WTC11 (cell line): ENCODE data around the gene NLGN1. TPM values are rescaled to one million over a fixed set of nuclear protein-coding genes. Genes with fewer than 3 reads are reported as not detected.

Experiments
- ATAC-seq: fragments of 200-7000 bp; cut with Tn5 transposase; 2 replicates; pipeline ENCODE4 v1.10.0; 2021; ENCODE audit warnings: mild to moderate bottlenecking, moderate library complexity
- CTCF ChIA-PET: fragments of 300-600 bp; sonication (Branson Sonifier 250); formaldehyde crosslinking; loops from one replicate; lab custom pipeline; 2021; ENCODE audit warnings: antibody characterized with exemption; lab: Charles Lee
- POLR2A ChIA-PET: fragments of 350-600 bp; sonication (Branson Sonifier 250); formaldehyde crosslinking; loops from one replicate; lab custom pipeline; 2021; ENCODE audit warnings: antibody characterized with exemption; lab: Charles Lee
- DNase-seq: peaks from one replicate; pipeline ENCODE4 v3.0.0; 2021; ENCODE audit warnings: low spot score
- H3K27ac Mint-ChIP-seq: 2 replicates; pipeline ENCODE4 v1.8.0; 2021; ENCODE audit warnings: mixed read lengths
- H3K27me3 Mint-ChIP-seq: 2 replicates; pipeline ENCODE4 v1.8.0; 2021; ENCODE audit warnings: low read depth, mild to moderate bottlenecking, moderate library complexity, mixed read lengths
- H3K36me3 Mint-ChIP-seq: 2 replicates; pipeline ENCODE4 v1.8.0; 2021; ENCODE audit warnings: mixed read lengths
- H3K4me1 Mint-ChIP-seq: 2 replicates; pipeline ENCODE4 v1.8.0; 2022; ENCODE audit warnings: mixed read lengths
- H3K4me3 Mint-ChIP-seq: 2 replicates; pipeline ENCODE4 v1.8.0; 2021; ENCODE audit warnings: mild to moderate bottlenecking, moderate library complexity, mixed read lengths
- H3K9me3 Mint-ChIP-seq: 2 replicates; pipeline ENCODE4 v1.8.0; 2021; ENCODE audit warnings: mixed read lengths
- ATF1 ChIP-seq: sonication (generic); formaldehyde crosslinking; IDR thresholded peaks from 2 replicates; pipeline ENCODE4 v1.8.1; 2023; ENCODE audit warnings: mild to moderate bottlenecking, moderate library complexity, missing genetic modification reagents
- ATF2 ChIP-seq: sonication (generic); formaldehyde crosslinking; IDR thresholded peaks from 2 replicates; pipeline ENCODE4 v1.8.1; 2022; ENCODE audit warnings: low read depth, missing genetic modification reagents, borderline replicate concordance
- ATF3 ChIP-seq: sonication (generic); formaldehyde crosslinking; conservative IDR thresholded peaks from 2 replicates; pipeline ENCODE4 v1.8.1; 2022; ENCODE audit warnings: mild to moderate bottlenecking, missing genetic modification reagents
- ELF4 ChIP-seq: sonication (generic); formaldehyde crosslinking; IDR thresholded peaks from 2 replicates; pipeline ENCODE4 v1.8.1; 2022; ENCODE audit warnings: low read depth, mild to moderate bottlenecking, moderate library complexity, missing genetic modification reagents
- GRHL2 ChIP-seq: fragments of 250-450 bp; sonication (Bioruptor Pico); IDR thresholded peaks from 2 replicates; pipeline ENCODE4 v1.8.0; 2022; ENCODE audit warnings: mild to moderate bottlenecking, moderate library complexity; ENCODE audit not compliant: insufficient replicate concordance, severe bottlenecking
- IRF2 ChIP-seq: sonication (generic); formaldehyde crosslinking; IDR thresholded peaks from 2 replicates; pipeline ENCODE4 v1.8.0; 2022; ENCODE audit warnings: low read depth, missing genetic modification reagents, borderline replicate concordance
- MYBL2 ChIP-seq: sonication (generic); formaldehyde crosslinking; IDR thresholded peaks from 2 replicates; pipeline ENCODE4 v1.8.1; 2023; ENCODE audit warnings: mild to moderate bottlenecking, moderate library complexity, missing genetic modification reagents
- NFATC4 ChIP-seq: fragments of 250-450 bp; sonication (Bioruptor Pico); IDR thresholded peaks from 2 replicates; pipeline ENCODE4 v1.9.0; 2021; ENCODE audit warnings: mild to moderate bottlenecking
- PRRX2 ChIP-seq: fragments of 250-450 bp; sonication (Bioruptor Pico); IDR thresholded peaks from 2 replicates; pipeline ENCODE4 v1.8.0; 2021; ENCODE audit warnings: mild to moderate bottlenecking
- SMAD4 ChIP-seq: sonication (generic); formaldehyde crosslinking; IDR thresholded peaks from 2 replicates; pipeline ENCODE4 v1.8.0; 2022; ENCODE audit warnings: mild to moderate bottlenecking, missing genetic modification reagents
- TEAD4 ChIP-seq: sonication (generic); formaldehyde crosslinking; IDR thresholded peaks from 2 replicates; pipeline ENCODE4 v1.8.0; 2022; ENCODE audit warnings: mild to moderate bottlenecking, missing genetic modification reagents
- ZNF423 ChIP-seq: fragments of 250-450 bp; sonication (Bioruptor Pico); IDR thresholded peaks from 2 replicates; pipeline ENCODE4 v2.1.2; 2022; ENCODE audit warnings: mild to moderate bottlenecking, moderate library complexity
- ZNF512 ChIP-seq: sonication (generic); formaldehyde crosslinking; IDR thresholded peaks from 2 replicates; pipeline ENCODE4 v1.8.1; 2022; ENCODE audit warnings: missing genetic modification reagents, borderline replicate concordance
- ZNF532 ChIP-seq: fragments of 250-450 bp; sonication (Bioruptor Pico); IDR thresholded peaks from 2 replicates; pipeline ENCODE4 v1.9.0; 2021; ENCODE audit warnings: mild to moderate bottlenecking, borderline replicate concordance
- total RNA-seq: library from RNA; stranded (reverse); gene quantifications from 3 replicates; pipeline ENCODE4 v1.2.3, GENCODE V29; 2021
- TF ChIP-seq, protein P1 (sequence below): fragments of 250-450 bp; sonication (Bioruptor Pico); IDR thresholded peaks from 2 replicates; pipeline ENCODE4 v2.1.2; 2022; ENCODE audit warnings: mild to moderate bottlenecking, moderate library complexity
- TF ChIP-seq, protein P2 (sequence below): sonication (generic); formaldehyde crosslinking; IDR thresholded peaks from 2 replicates; pipeline ENCODE4 v1.8.1; 2023; ENCODE audit warnings: mild to moderate bottlenecking, missing genetic modification reagents
- TF ChIP-seq, protein P3 (sequence below): sonication (generic); formaldehyde crosslinking; IDR thresholded peaks from 2 replicates; pipeline ENCODE4 v1.8.0; 2022; ENCODE audit warnings: mild to moderate bottlenecking, missing genetic modification reagents
- TF ChIP-seq, protein P4 (sequence below): fragments of 250-450 bp; sonication (Bioruptor Pico); IDR thresholded peaks from 2 replicates; pipeline ENCODE4 v1.9.0; 2021; ENCODE audit warnings: moderate library complexity, mild to moderate bottlenecking, inconsistent platforms, borderline replicate concordance
- TF ChIP-seq, protein P5 (sequence below): sonication (generic); formaldehyde crosslinking; IDR thresholded peaks from 2 replicates; pipeline ENCODE4 v1.8.1; 2023; ENCODE audit warnings: mild to moderate bottlenecking, missing genetic modification reagents, moderate library complexity

Gene NLGN1
- total RNA-seq, 1 experiment from 2014 or later: 12.4 TPM

- H3K4me1 Mint-ChIP-seq: no peaks in the 10 kb centered on the region
- DNase-seq (no peak), ATAC-seq (no peak)
- ChIA-PET CTCF (no interaction called here), POLR2A (no interaction called here)
- H3K36me3 Mint-ChIP-seq: no peaks in the 10 kb centered on the region
- H3K27me3 Mint-ChIP-seq: no peaks in the 10 kb centered on the region
- no peak overlapping the region for H3K27ac Mint-ChIP-seq
- H3K9me3 Mint-ChIP-seq: no peaks in the 10 kb centered on the region
- TF ChIP-seq SMAD4 (CRISPR knock-in tag) (no peak), ELF4 (no peak), NFATC4 (no peak), ATF2 (CRISPR knock-in tag) (no peak), GRHL2 (no peak), TEAD4 (CRISPR knock-in tag) (no peak), ZNF512 (CRISPR knock-in tag) (no peak), ATF1 (no peak), ZNF423 (no peak), ATF3 (CRISPR knock-in tag) (no peak), MYBL2 (no peak), IRF2 (CRISPR knock-in tag) (no peak), PRRX2 (CRISPR knock-in tag) (no peak), ZNF532 (CRISPR knock-in tag) (no peak)
- TF ChIP-seq, protein P1, sequence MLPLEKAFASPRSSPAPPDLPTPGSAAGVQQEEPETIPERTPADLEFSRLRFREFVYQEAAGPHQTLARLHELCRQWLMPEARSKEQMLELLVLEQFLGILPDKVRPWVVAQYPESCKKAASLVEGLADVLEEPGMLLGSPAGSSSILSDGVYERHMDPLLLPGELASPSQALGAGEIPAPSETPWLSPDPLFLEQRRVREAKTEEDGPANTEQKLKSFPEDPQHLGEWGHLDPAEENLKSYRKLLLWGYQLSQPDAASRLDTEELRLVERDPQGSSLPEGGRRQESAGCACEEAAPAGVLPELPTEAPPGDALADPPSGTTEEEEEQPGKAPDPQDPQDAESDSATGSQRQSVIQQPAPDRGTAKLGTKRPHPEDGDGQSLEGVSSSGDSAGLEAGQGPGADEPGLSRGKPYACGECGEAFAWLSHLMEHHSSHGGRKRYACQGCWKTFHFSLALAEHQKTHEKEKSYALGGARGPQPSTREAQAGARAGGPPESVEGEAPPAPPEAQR (CRISPR knock-in tag): no peak
- TF ChIP-seq, protein P2, sequence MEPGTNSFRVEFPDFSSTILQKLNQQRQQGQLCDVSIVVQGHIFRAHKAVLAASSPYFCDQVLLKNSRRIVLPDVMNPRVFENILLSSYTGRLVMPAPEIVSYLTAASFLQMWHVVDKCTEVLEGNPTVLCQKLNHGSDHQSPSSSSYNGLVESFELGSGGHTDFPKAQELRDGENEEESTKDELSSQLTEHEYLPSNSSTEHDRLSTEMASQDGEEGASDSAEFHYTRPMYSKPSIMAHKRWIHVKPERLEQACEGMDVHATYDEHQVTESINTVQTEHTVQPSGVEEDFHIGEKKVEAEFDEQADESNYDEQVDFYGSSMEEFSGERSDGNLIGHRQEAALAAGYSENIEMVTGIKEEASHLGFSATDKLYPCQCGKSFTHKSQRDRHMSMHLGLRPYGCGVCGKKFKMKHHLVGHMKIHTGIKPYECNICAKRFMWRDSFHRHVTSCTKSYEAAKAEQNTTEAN (CRISPR knock-in tag): no peak
- TF ChIP-seq, protein P3, sequence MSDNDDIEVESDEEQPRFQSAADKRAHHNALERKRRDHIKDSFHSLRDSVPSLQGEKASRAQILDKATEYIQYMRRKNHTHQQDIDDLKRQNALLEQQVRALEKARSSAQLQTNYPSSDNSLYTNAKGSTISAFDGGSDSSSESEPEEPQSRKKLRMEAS (CRISPR knock-in tag): no peak
- TF ChIP-seq, protein P4, sequence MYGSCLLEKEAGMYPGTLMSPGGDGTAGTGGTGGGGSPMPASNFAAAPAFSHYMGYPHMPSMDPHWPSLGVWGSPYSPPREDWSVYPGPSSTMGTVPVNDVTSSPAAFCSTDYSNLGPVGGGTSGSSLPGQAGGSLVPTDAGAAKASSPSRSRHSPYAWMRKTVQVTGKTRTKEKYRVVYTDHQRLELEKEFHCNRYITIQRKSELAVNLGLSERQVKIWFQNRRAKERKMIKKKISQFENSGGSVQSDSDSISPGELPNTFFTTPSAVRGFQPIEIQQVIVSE: no peak
- TF ChIP-seq, protein P5, sequence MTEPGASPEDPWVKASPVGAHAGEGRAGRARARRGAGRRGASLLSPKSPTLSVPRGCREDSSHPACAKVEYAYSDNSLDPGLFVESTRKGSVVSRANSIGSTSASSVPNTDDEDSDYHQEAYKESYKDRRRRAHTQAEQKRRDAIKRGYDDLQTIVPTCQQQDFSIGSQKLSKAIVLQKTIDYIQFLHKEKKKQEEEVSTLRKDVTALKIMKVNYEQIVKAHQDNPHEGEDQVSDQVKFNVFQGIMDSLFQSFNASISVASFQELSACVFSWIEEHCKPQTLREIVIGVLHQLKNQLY (CRISPR knock-in tag): no peak
- H3K4me3 Mint-ChIP-seq: no peak overlapping the region
Observed at GRCh38 chr3:173641696-173642095, 244.2 kb downstream of the NLGN1 start.
